ENCODE measurements around the gene DAP3. TPM values are rescaled to one million over a fixed set of nuclear protein-coding genes. Genes with fewer than 3 reads are reported as not detected.

DAP3 gene
- total and polyA plus RNA-seq, 2 experiments from 2014 or later, result 41.1 to 82.2 TPM

DNA sequence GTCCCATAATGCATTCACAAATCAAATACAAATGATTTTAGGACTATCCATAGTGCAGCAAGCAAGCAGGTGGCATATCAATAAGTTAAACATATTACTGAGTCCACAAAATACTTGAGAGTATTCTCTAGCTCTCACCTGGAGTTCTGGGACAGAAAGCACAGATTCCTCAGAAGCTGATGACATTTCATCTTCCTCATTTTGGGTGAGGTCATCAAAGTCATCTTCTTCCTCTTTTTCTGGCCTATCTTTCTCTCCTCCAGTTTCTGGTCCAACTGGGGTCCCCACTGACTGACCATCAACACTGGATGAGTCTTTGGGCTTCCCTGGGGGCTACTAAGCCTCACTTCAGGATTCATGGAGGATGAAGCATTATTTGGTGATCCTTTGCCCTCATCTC, 39.2 kb upstream of the DAP3 start:
- Histone ChIP-seq H3F3A (ENCODE audit: insufficient read depth) (peaks cover 34% of the 10 kb centered on the region), H3K27me3 (replicated peaks; ENCODE audit: insufficient read depth) (no peaks in the 10 kb centered on the region), H3K36me3 (ENCODE audit: low read depth) (no peaks in the 10 kb centered on the region), H4K20me1 (ENCODE audit: insufficient read depth) (no peaks in the 10 kb centered on the region), H2AFZ (no peak overlapping the region), H3K4me1 (ENCODE audit: insufficient read depth) (peaks cover 35% of the 10 kb centered on the region), H3K9ac (no peak overlapping the region), H3K9me3 (ENCODE audit: low read depth) (no peaks in the 10 kb centered on the region), H3K79me2 (ENCODE audit: insufficient read depth) (peaks cover 25% of the 10 kb centered on the region), H3K4me3 (no peak overlapping the region), H3K4me2 (ENCODE audit: unreplicated experiment) (no peak overlapping the region), H3K27ac (no peak overlapping the region), H3K9me2 (ENCODE audit: insufficient read depth) (no peaks in the 10 kb centered on the region)
- TF ChIP-seq EZH2 (IDR thresholded peaks at IDR 0.05; ENCODE audit: insufficient read depth, poor library complexity, severe bottlenecking) (no peak), EZH2phosphoT487 (IDR thresholded peaks at IDR 0.05; ENCODE audit: insufficient read depth, low read depth) (no peak)
- DNase-seq, result no peak
- in situ Hi-C loops (cut with MboI), result no loop called here

DNA sequence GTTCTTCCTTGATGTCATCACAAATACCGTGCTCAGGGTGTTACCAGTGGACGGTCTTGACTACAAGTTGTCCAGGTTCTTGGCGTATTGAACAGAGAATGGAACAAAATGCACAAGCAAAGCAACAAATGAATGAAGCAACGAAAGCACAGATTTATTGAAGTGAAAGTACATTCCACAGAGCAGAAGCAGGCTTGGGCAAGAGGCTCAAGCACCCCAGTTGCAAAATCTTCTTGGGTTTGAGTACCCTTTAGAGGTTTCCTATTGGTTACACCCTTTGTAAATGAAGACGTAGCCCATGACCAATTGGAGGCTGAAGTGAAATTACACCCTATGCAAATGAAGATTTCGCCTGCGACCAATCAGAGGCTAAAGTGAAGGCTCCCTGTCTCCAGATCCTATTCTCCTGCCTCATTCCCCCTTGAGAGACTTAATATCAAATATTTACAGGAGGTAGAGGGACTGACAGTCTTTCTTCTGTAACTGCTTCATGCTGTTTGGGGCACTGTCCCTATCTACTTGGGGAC, 38.6 kb upstream of the DAP3 start:
- Histone ChIP-seq H3K9ac (no peak overlapping the region), H3K79me2 (ENCODE audit: insufficient read depth) (peaks cover 25% of the 10 kb centered on the region), H3K9me2 (ENCODE audit: insufficient read depth) (no peaks in the 10 kb centered on the region), H3F3A (ENCODE audit: insufficient read depth) (peaks cover 34% of the 10 kb centered on the region), H3K4me2 (ENCODE audit: unreplicated experiment) (peak overlapping the region; percentile 63), H3K4me3 (no peak overlapping the region), H3K36me3 (ENCODE audit: low read depth) (no peaks in the 10 kb centered on the region), H3K27ac (no peak overlapping the region), H3K4me1 (ENCODE audit: insufficient read depth) (peaks cover 32% of the 10 kb centered on the region), H3K9me3 (ENCODE audit: low read depth) (no peaks in the 10 kb centered on the region), H4K20me1 (ENCODE audit: insufficient read depth) (no peaks in the 10 kb centered on the region), H2AFZ (no peak overlapping the region), H3K27me3 (replicated peaks; ENCODE audit: insufficient read depth) (no peaks in the 10 kb centered on the region)
- DNase-seq, result no peak
- in situ Hi-C loops (cut with MboI), result no loop called here
- TF ChIP-seq EZH2 (IDR thresholded peaks at IDR 0.05; ENCODE audit: insufficient read depth, poor library complexity, severe bottlenecking), result no peak
- TF ChIP-seq EZH2phosphoT487 (IDR thresholded peaks at IDR 0.05; ENCODE audit: insufficient read depth, low read depth), result no peak
- 90 to 93% methylated on average over 7 of the region's 7 CpGs for WGBS, 2 experiments (ENCODE audit: low coverage in 1 of 2, low lambda C conversion rate in 2 of 2, missing lambda C conversion rate in 2 of 2)

DNA sequence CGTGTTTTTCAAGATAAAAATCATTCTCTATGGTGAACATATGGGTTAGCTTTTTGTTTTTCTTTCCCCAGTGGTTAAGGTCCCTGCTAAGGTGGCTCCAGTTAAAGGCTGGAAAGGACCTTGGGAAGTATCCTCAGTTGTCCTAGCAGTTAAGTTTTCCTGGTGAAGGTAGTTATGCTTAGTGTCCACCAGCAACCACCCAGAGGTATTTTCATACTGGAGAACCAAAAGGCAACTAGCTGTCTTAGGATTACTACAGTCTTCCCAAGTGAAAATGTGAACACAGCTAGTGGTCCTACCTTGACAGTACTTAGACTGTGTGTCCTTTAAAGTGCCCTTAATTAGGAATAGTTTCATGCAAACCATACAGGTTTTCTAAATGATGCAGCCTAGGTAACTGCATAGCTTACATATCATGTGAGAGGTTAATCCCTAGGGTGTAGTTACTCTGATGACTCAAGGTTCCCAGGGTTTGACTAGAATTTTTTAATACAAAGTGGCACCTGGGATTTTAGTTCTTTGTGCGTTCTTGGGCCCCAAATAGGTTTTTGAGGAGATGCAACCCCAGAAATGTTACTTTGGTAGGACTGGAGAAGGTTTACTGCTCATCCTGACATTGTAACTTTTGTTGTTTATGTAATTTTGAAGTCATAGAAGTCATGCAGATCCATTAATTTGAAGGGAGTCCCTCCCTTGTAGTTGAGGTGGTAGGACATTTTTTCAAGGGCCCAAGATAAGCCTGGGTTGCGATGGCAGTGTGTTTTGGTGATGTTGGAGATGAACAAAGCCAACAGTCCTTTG, 36.8 kb upstream of the DAP3 start:
- DNase-seq, result peak; percentile 28
- Histone ChIP-seq H3K4me2 (ENCODE audit: unreplicated experiment) (peak overlapping the region; percentile 63), H3K79me2 (ENCODE audit: insufficient read depth) (peaks cover 11% of the 10 kb centered on the region), H3K27ac (peak overlapping the region; percentile 78), H3K36me3 (ENCODE audit: low read depth) (no peaks in the 10 kb centered on the region), H3K9ac (peak overlapping the region; percentile 53), H3K9me2 (ENCODE audit: insufficient read depth) (no peaks in the 10 kb centered on the region), H3K4me3 (peak overlapping the region; percentile 60), H3K27me3 (replicated peaks; ENCODE audit: insufficient read depth) (no peaks in the 10 kb centered on the region), H3F3A (ENCODE audit: insufficient read depth) (peaks cover 39% of the 10 kb centered on the region), H2AFZ (peak overlapping the region; percentile 62), H3K9me3 (ENCODE audit: low read depth) (no peaks in the 10 kb centered on the region), H3K4me1 (ENCODE audit: insufficient read depth) (peaks cover 18% of the 10 kb centered on the region), H4K20me1 (ENCODE audit: insufficient read depth) (no peaks in the 10 kb centered on the region)
- TF ChIP-seq EZH2phosphoT487 (IDR thresholded peaks at IDR 0.05; ENCODE audit: insufficient read depth, low read depth), result no peak
- TF ChIP-seq EZH2 (IDR thresholded peaks at IDR 0.05; ENCODE audit: insufficient read depth, poor library complexity, severe bottlenecking), result no peak
- WGBS, 2 experiments (ENCODE audit: low coverage in 1 of 2, low lambda C conversion rate in 2 of 2, missing lambda C conversion rate in 2 of 2), result 61 to 65% methylated on average over 3 of the region's 3 CpGs
- in situ Hi-C loops (cut with MboI), result no loop called here

DNA sequence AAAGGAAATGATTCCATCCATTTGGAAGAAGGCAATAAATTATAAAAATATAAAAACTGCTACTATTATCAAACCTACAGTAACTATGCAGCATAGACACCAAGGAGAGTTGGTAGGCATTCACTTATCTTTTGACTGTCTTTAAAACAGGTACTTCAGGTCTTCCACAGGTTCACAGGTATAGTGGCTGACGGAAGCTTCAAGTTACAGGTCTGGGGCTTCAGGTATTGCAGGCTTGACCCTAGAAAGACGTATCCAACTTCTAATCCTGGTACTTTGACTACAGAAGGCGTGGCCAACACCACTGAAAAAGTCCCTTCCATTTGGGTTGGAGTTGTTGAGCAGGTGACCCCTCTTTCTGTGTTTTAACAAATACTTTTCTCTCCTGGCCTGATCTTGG, 35.9 kb upstream of the DAP3 start:
- Histone ChIP-seq H3K9me3 (ENCODE audit: low read depth) (no peaks in the 10 kb centered on the region), H3K4me3 (no peak overlapping the region), H3K9ac (no peak overlapping the region), H3F3A (ENCODE audit: insufficient read depth) (peaks cover 46% of the 10 kb centered on the region), H3K4me2 (ENCODE audit: unreplicated experiment) (no peak overlapping the region), H3K27ac (no peak overlapping the region), H3K27me3 (replicated peaks; ENCODE audit: insufficient read depth) (no peaks in the 10 kb centered on the region), H2AFZ (no peak overlapping the region), H3K4me1 (ENCODE audit: insufficient read depth) (peaks cover 18% of the 10 kb centered on the region), H3K79me2 (ENCODE audit: insufficient read depth) (peaks cover 2% of the 10 kb centered on the region; the same call in 1 of the 2 replicates), H4K20me1 (ENCODE audit: insufficient read depth) (no peaks in the 10 kb centered on the region), H3K9me2 (ENCODE audit: insufficient read depth) (no peaks in the 10 kb centered on the region), H3K36me3 (ENCODE audit: low read depth) (no peaks in the 10 kb centered on the region)
- WGBS, 2 experiments (ENCODE audit: low coverage in 1 of 2, low lambda C conversion rate in 2 of 2, missing lambda C conversion rate in 2 of 2), result 80 to 88% methylated on average over 3 of the region's 3 CpGs
- in situ Hi-C loops (cut with MboI), result no loop called here
- TF ChIP-seq EZH2phosphoT487 (IDR thresholded peaks at IDR 0.05; ENCODE audit: insufficient read depth, low read depth) (no peak), EZH2 (IDR thresholded peaks at IDR 0.05; ENCODE audit: insufficient read depth, poor library complexity, severe bottlenecking) (no peak)
- DNase-seq, result no peak

All from GM23248 (cell line).